Measurements from ENCODE around the gene TMEM30A.

Gene TMEM30A

GRCh38 chr6:75284632-75285282 lies at the start of gene TMEM30A:
TSS of gene TMEM30A (minus strand) at chr6:75284792. CDS start at chr6:75284638, 154 bp downstream.
- DNase-seq: peak; percentile 99

- DNase-seq: no peak
These were observed 49.1 kb upstream of the TMEM30A start for GRCh38 chr6:75333676-75334200.

- DNase-seq: no peak
These were observed 46.6 kb upstream of the TMEM30A start for GRCh38 chr6:75331151-75331550.

- no peak for DNase-seq
These were observed 45.1 kb upstream of the TMEM30A start for GRCh38 chr6:75329703-75330102.

- no peak for DNase-seq
These were observed 43.2 kb upstream of the TMEM30A start for GRCh38 chr6:75327807-75328206.

GRCh38 chr6:75326557-75327258 lies 42.1 kb upstream of the TMEM30A start:
- DNase-seq: no peak

GRCh38 chr6:75318900-75319299 lies 34.3 kb upstream of the TMEM30A start:
- DNase-seq: no peak

GRCh38 chr6:75317503-75318206 lies 33.1 kb upstream of the TMEM30A start:
- DNase-seq: no peak

GRCh38 chr6:75315978-75316377 lies 31.4 kb upstream of the TMEM30A start:
- no peak for DNase-seq

- DNase-seq: no peak
These were observed 23.8 kb upstream of the TMEM30A start for GRCh38 chr6:75308250-75308988.

- no peak for DNase-seq
These were observed 22.9 kb upstream of the TMEM30A start for GRCh38 chr6:75307364-75308004.

- DNase-seq: no peak
These were observed 21.5 kb upstream of the TMEM30A start for GRCh38 chr6:75306064-75306463.

- DNase-seq: no peak
These were observed 21.0 kb upstream of the TMEM30A start for GRCh38 chr6:75305573-75305972.

GRCh38 chr6:75302280-75302679 lies 17.7 kb upstream of the TMEM30A start:
- DNase-seq: no peak

- no peak for DNase-seq
These were observed 16.9 kb upstream of the TMEM30A start for GRCh38 chr6:75301537-75301936.

GRCh38 chr6:75301088-75301487 lies 16.5 kb upstream of the TMEM30A start:
- DNase-seq: no peak

GRCh38 chr6:75300531-75300855 lies 15.9 kb upstream of the TMEM30A start:
- DNase-seq: no peak

GRCh38 chr6:75299801-75300530 lies 15.4 kb upstream of the TMEM30A start:
- DNase-seq: peak; percentile 5 to 57

GRCh38 chr6:75296811-75297779 lies 12.5 kb upstream of the TMEM30A start:
- DNase-seq: peak; percentile 34 to 68

- no peak for DNase-seq
These were observed 8.0 kb upstream of the TMEM30A start for GRCh38 chr6:75292555-75292954.

GRCh38 chr6:75291744-75292143 lies 7.2 kb upstream of the TMEM30A start:
- DNase-seq: no peak

Measured in NCI-H526 (cell line).